GM23248 (cell line): ENCODE results near the gene PROM2. TPM values are rescaled to one million over a fixed set of nuclear protein-coding genes. Genes with fewer than 3 reads are reported as not detected.

Source experiments
- DNase-seq: peaks from one replicate; pipeline ENCODE4 v3.0.0-alpha.2; 2015
- H2AFZ ChIP-seq: fragments of 200-600 bp; sonication (generic); 2 replicates; pipeline ENCODE4 v1.6.1; 2016; ENCODE audit warnings: antibody characterized with exemption
- H3F3A ChIP-seq: fragments of 200-600 bp; sonication (generic); 2 replicates; pipeline ENCODE4 v1.6.1; 2016; ENCODE audit warnings: mild to moderate bottlenecking, antibody characterized with exemption, mixed run types; ENCODE audit not compliant: insufficient read depth
- H3K27ac ChIP-seq: fragments of 200-600 bp; sonication (generic); 2 replicates; pipeline ENCODE4 v1.5.1; 2016; ENCODE audit warnings: mild to moderate bottlenecking
- H3K27me3 ChIP-seq: fragments of 200-600 bp; sonication (generic); replicated peaks from 2 replicates; pipeline ENCODE4 v1.6.1; 2016; ENCODE audit warnings: mild to moderate bottlenecking; ENCODE audit not compliant: insufficient read depth
- H3K36me3 ChIP-seq: fragments of 200-600 bp; sonication (generic); 2 replicates; pipeline ENCODE4 v1.6.1; 2016; ENCODE audit warnings: low read depth, mild to moderate bottlenecking
- H3K4me1 ChIP-seq: fragments of 200-600 bp; sonication (generic); 2 replicates; pipeline ENCODE4 v1.6.1; 2016; ENCODE audit warnings: mild to moderate bottlenecking; ENCODE audit not compliant: insufficient read depth
- H3K4me2 ChIP-seq: fragments of 200-600 bp; sonication (generic); one replicate; pipeline ENCODE4 v1.6.1; 2016; ENCODE audit warnings: mild to moderate bottlenecking; ENCODE audit not compliant: unreplicated experiment
- H3K4me3 ChIP-seq: fragments of 200-600 bp; sonication (generic); 2 replicates; pipeline ENCODE4 v1.5.1; 2016; ENCODE audit warnings: mild to moderate bottlenecking
- H3K79me2 ChIP-seq: fragments of 200-600 bp; sonication (generic); 2 replicates; pipeline ENCODE4 v1.6.1; 2016; ENCODE audit warnings: mild to moderate bottlenecking; ENCODE audit not compliant: insufficient read depth
- H3K9ac ChIP-seq: fragments of 200-600 bp; sonication (generic); 2 replicates; pipeline ENCODE4 v1.6.1; 2016; ENCODE audit warnings: mild to moderate bottlenecking
- H3K9me2 ChIP-seq: fragments of 200-600 bp; sonication (generic); 2 replicates; pipeline ENCODE4 v1.6.1; 2016; ENCODE audit warnings: mixed run types, mild to moderate bottlenecking, moderate library complexity; ENCODE audit not compliant: insufficient read depth
- H3K9me3 ChIP-seq: fragments of 200-600 bp; sonication (generic); one replicate; pipeline ENCODE4 v1.6.1; 2017; ENCODE audit warnings: low read depth
- H4K20me1 ChIP-seq: fragments of 200-600 bp; sonication (generic); 2 replicates; pipeline ENCODE4 v1.6.0; 2016; ENCODE audit not compliant: insufficient read depth
- EZH2 ChIP-seq: fragments of 200-600 bp; sonication (generic); IDR thresholded peaks from 2 replicates; pipeline ENCODE4 v1.6.1; 2018; ENCODE audit warnings: antibody characterized with exemption, mild to moderate bottlenecking; ENCODE audit not compliant: insufficient read depth, poor library complexity, severe bottlenecking
- EZH2phosphoT487 ChIP-seq: fragments of 200-600 bp; sonication (generic); IDR thresholded peaks from 2 replicates; pipeline ENCODE4 v1.6.1; 2018; ENCODE audit warnings: antibody characterized with exemption, moderate library complexity, mild to moderate bottlenecking, low read depth; ENCODE audit not compliant: insufficient read depth
- WGBS, 2 experiments: methylation state at CpG; one replicate each; pipeline ENCODE4 v1.1.6; 2015 to 2017; ENCODE audit warnings: low lambda C conversion rate in 2 of 2, low coverage in 1 of 2; ENCODE audit errors: missing lambda C conversion rate in 2 of 2; 5-methylcytosine and 5-hydroxymethylcytosine counted together
- in situ Hi-C: fragments of 300-500 bp; cut with MboI; formaldehyde crosslinking; loops from 2 replicates; pipeline ENCODE4 v1.15.0; 2020
- polyA plus RNA-seq: library from polyadenylated mRNA; unstranded; fragments of >200 nt; fragmentation: Nextera tagmentation; extraction: Ambion mirVana; gene quantifications from 2 replicates; pipeline ENCODE4 v1.2.1, GENCODE V29; 2016
- total RNA-seq: library from RNA; depleted of rRNA; stranded (reverse); fragments of >200 nt; shearing (Covaris generic); gene quantifications from 2 replicates; pipeline ENCODE4 v1.2.3, GENCODE V29; 2014

The PROM2 gene
- total and polyA plus RNA-seq, 2 experiments from 2014 or later, result 0.22 to 0.25 TPM

- H3K4me3 ChIP-seq, result no peak overlapping the region
- H3K36me3 ChIP-seq, result no peaks in the 10 kb centered on the region
- H3K27me3 ChIP-seq, result peaks cover 14% of the 10 kb centered on the region
- WGBS, 2 experiments, result 40 to 48% methylated on average over 15 of the region's 15 CpGs
- peak; percentile 29 for DNase-seq
- H2AFZ ChIP-seq, result no peak overlapping the region
- H3K4me2 ChIP-seq, result no peak overlapping the region
- no peak overlapping the region for H3K27ac ChIP-seq
- H3F3A ChIP-seq, result no peaks in the 10 kb centered on the region
- no peak overlapping the region for H3K9ac ChIP-seq
- H3K4me1 ChIP-seq, result no peaks in the 10 kb centered on the region
- TF ChIP-seq EZH2phosphoT487 (no peak), EZH2 (no peak)
- H3K9me3 ChIP-seq, result no peaks in the 10 kb centered on the region
- H3K9me2 ChIP-seq, result no peaks in the 10 kb centered on the region
- no peaks in the 10 kb centered on the region for H3K79me2 ChIP-seq
- no peaks in the 10 kb centered on the region for H4K20me1 ChIP-seq
- in situ Hi-C loops, result no loop called here
These were observed 31.3 kb downstream of the PROM2 start for GRCh38 chr2:95305380-95306061.

- Histone ChIP-seq H2AFZ (no peak overlapping the region), H3K79me2 (no peaks in the 10 kb centered on the region), H3K27me3 (peaks cover 14% of the 10 kb centered on the region), H3K4me2 (no peak overlapping the region), H3K9me3 (no peaks in the 10 kb centered on the region), H3K4me1 (no peaks in the 10 kb centered on the region), H3K9ac (no peak overlapping the region), H3K4me3 (no peak overlapping the region), H3F3A (no peaks in the 10 kb centered on the region), H3K27ac (no peak overlapping the region), H4K20me1 (no peaks in the 10 kb centered on the region), H3K36me3 (no peaks in the 10 kb centered on the region), H3K9me2 (no peaks in the 10 kb centered on the region)
- in situ Hi-C loops, result no loop called here
- TF ChIP-seq EZH2phosphoT487, result no peak
- TF ChIP-seq EZH2, result no peak
- 66 to 67% methylated on average over 9 of the region's 10 CpGs for WGBS, 2 experiments
- DNase-seq, result no peak
These were observed 32.2 kb downstream of the PROM2 start for GRCh38 chr2:95306336-95306895.

GRCh38 chr2:95307036-95307435 lies 32.8 kb downstream of the PROM2 start:
- Histone ChIP-seq H3K4me2 (no peak overlapping the region), H3K9me2 (no peaks in the 10 kb centered on the region), H3K27ac (no peak overlapping the region), H3K27me3 (peaks cover 14% of the 10 kb centered on the region), H3K79me2 (no peaks in the 10 kb centered on the region), H3K9me3 (no peaks in the 10 kb centered on the region), H3K9ac (no peak overlapping the region), H3K4me1 (no peaks in the 10 kb centered on the region), H3F3A (no peaks in the 10 kb centered on the region), H3K4me3 (no peak overlapping the region), H4K20me1 (no peaks in the 10 kb centered on the region), H3K36me3 (no peaks in the 10 kb centered on the region), H2AFZ (no peak overlapping the region)
- in situ Hi-C loops, result no loop called here
- TF ChIP-seq EZH2phosphoT487 (no peak), EZH2 (no peak)
- DNase-seq, result no peak
- WGBS, 2 experiments, result 87 to 88% methylated on average over 5 of the region's 5 CpGs

- H3K27me3 ChIP-seq, result peaks cover 10% of the 10 kb centered on the region; the same call in 1 of the 2 replicates
- no peaks in the 10 kb centered on the region for H4K20me1 ChIP-seq
- 63 to 73% methylated on average over 7 to 8 of the region's 8 CpGs for WGBS, 2 experiments
- H3K27ac ChIP-seq, result no peak overlapping the region
- no peak overlapping the region for H3K4me2 ChIP-seq
- in situ Hi-C loops, result no loop called here
- H3K79me2 ChIP-seq, result no peaks in the 10 kb centered on the region
- H3K9me2 ChIP-seq, result no peaks in the 10 kb centered on the region
- no peak overlapping the region for H2AFZ ChIP-seq
- TF ChIP-seq EZH2phosphoT487, result no peak
- no peak for TF ChIP-seq EZH2
- no peaks in the 10 kb centered on the region for H3K9me3 ChIP-seq
- H3K9ac ChIP-seq, result no peak overlapping the region
- no peaks in the 10 kb centered on the region for H3K36me3 ChIP-seq
- no peaks in the 10 kb centered on the region for H3F3A ChIP-seq
- no peaks in the 10 kb centered on the region for H3K4me1 ChIP-seq
- H3K4me3 ChIP-seq, result no peak overlapping the region
- no peak for DNase-seq
These were observed 33.6 kb downstream of the PROM2 start for GRCh38 chr2:95307878-95308277.
